ENCODE data around the gene DNM3.

Gene DNM3

DNA sequence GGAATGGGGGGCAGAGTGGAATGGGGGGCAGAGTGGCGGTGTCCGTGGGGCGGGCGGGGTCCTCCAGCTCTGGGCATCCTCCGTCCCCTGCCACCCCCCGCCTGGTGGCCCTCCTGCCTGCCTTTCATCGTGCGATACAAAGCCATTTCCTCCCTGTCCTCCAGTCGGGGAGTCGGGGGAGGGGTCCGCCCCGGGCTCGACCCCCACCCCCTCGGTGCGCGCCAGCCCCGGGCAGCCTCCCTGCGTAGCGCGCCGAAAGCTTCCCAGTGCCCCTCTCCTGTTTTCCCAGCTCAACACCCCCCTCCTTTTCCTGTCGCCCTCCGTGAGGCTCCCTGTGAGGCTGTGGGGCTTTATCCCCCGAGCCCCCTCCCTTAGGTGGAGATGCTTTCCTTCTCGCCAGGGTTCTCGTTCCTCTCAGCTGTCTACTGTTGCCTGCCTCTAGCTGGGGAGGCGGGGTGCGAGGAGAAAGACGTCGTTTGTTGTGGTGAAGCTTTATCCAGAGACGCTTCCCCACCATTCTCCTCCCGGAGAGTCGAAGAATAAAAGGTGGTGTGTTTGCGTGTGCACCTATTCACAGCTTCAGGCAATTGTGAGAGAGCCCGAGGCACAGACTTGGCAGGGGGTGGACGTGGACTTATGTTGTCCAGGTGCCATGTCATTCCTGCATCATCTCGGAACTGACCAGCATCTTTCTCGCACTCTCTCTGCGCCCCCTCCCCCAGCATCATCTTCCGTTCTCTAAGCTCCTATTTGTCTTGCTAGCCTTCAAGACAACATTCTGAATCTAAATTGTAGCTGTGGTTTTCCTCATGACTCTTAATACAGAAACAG is 848 bp downstream of the DNM3 start:
- Histone ChIP-seq H3K27me3 (ENCODE audit: insufficient read depth, poor library complexity, severe bottlenecking) (peaks cover 5% of the 10 kb centered on the region), H3K36me3 (ENCODE audit: low read depth) (no peaks in the 10 kb centered on the region), H3K4me3 (ENCODE audit: severe bottlenecking) (peak overlapping the region; percentile 55), H3K9me3 (ENCODE audit: severe bottlenecking) (no peaks in the 10 kb centered on the region), H3K4me1 (ENCODE audit: insufficient read depth, poor library complexity, severe bottlenecking) (no peaks in the 10 kb centered on the region), H3K27ac (ENCODE audit: poor library complexity, severe bottlenecking) (no peak overlapping the region)
- TF ChIP-seq, protein P1, sequence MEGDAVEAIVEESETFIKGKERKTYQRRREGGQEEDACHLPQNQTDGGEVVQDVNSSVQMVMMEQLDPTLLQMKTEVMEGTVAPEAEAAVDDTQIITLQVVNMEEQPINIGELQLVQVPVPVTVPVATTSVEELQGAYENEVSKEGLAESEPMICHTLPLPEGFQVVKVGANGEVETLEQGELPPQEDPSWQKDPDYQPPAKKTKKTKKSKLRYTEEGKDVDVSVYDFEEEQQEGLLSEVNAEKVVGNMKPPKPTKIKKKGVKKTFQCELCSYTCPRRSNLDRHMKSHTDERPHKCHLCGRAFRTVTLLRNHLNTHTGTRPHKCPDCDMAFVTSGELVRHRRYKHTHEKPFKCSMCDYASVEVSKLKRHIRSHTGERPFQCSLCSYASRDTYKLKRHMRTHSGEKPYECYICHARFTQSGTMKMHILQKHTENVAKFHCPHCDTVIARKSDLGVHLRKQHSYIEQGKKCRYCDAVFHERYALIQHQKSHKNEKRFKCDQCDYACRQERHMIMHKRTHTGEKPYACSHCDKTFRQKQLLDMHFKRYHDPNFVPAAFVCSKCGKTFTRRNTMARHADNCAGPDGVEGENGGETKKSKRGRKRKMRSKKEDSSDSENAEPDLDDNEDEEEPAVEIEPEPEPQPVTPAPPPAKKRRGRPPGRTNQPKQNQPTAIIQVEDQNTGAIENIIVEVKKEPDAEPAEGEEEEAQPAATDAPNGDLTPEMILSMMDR (IDR thresholded peaks at IDR 0.05; ENCODE audit: poor library complexity, severe bottlenecking): no peak
- DNase-seq (ENCODE audit: low spot score) (no peak), ATAC-seq (ENCODE audit: low read depth) (peak; percentile 11; the same call in 1 of the 3 replicates)

DNA sequence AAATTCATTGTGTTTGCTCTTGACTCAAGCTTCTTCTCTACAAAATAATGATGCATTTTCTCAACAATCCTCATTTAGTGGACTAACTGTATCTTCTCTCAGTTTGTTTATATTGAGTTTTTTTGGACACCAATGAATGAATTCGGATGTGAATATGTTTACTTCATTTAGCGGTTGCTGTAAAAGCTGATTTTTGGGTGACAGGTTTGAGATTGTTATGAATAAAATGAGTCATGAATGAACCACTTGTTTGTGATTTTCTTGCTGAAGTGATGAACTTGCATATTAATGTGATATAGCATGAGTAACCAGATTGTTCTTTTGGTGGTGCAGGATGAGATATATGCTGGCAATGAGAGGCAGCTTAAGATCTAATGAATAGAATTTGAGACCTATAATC is 3.1 kb downstream of the DNM3 start:
- no peak for ATAC-seq (ENCODE audit: low read depth)
- DNase-seq (ENCODE audit: low spot score): no peak
- Histone ChIP-seq H3K27me3 (ENCODE audit: insufficient read depth, poor library complexity, severe bottlenecking) (peaks cover 5% of the 10 kb centered on the region), H3K27ac (ENCODE audit: poor library complexity, severe bottlenecking) (no peak overlapping the region), H3K36me3 (ENCODE audit: low read depth) (no peaks in the 10 kb centered on the region), H3K9me3 (ENCODE audit: severe bottlenecking) (no peaks in the 10 kb centered on the region), H3K4me3 (ENCODE audit: severe bottlenecking) (no peak overlapping the region), H3K4me1 (ENCODE audit: insufficient read depth, poor library complexity, severe bottlenecking) (no peaks in the 10 kb centered on the region)
- TF ChIP-seq, protein P1 (IDR thresholded peaks at IDR 0.05; ENCODE audit: poor library complexity, severe bottlenecking): no peak

DNA sequence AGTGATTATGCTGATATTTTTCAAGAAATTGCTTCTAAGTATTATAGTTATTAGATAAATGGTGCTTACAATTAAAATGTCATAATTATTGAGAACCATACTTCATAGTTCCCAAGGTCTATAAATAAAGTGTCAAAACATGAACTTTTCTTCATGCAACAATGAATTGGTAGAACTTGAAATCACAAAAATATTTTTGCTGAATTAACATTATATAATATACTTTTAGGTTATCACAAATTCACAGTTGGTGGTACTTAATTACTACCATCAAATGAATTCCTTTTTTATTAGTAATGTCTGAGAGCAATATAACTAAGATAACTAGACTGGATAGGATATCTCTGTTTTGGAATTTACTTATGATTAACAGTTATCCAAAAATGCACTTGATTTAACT is 4.7 kb downstream of the DNM3 start:
- Histone ChIP-seq H3K4me1 (ENCODE audit: insufficient read depth, poor library complexity, severe bottlenecking) (no peaks in the 10 kb centered on the region), H3K36me3 (ENCODE audit: low read depth) (no peaks in the 10 kb centered on the region), H3K4me3 (ENCODE audit: severe bottlenecking) (no peak overlapping the region), H3K9me3 (ENCODE audit: severe bottlenecking) (no peaks in the 10 kb centered on the region), H3K27me3 (ENCODE audit: insufficient read depth, poor library complexity, severe bottlenecking) (peaks cover 5% of the 10 kb centered on the region), H3K27ac (ENCODE audit: poor library complexity, severe bottlenecking) (no peak overlapping the region)
- no peak for DNase-seq (ENCODE audit: low spot score)
- no peak for ATAC-seq (ENCODE audit: low read depth)
- TF ChIP-seq, protein P1 (IDR thresholded peaks at IDR 0.05; ENCODE audit: poor library complexity, severe bottlenecking): no peak

DNA sequence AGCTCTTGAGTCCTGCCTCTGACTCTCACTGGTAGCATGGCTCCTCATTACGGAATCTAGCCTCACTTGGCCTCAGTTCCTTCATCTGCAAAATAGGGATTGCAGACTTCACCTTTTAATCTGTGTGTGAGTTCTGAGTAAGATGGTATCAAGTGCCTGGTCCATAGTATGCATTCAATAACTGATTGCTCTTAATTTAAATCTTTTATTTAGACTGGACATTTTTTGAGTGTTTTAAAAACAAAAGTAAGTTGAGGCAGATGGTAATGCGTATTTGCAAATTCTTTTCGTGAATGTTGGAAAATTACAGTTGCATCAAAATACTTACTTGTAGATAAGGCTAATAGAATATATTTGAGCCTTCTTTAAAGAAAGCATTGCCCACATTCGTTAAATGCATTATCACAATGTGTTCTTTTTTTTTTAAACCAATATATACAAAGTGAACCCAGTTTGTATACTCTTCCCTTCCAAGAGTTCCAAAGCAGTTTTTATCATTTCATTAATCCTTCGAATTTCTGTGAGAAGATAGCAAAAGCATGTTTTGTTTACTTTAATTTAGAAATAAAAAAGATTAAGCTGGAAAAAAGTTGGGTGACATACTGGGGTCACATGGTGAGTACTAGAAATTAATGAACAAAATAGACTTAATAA is 8.1 kb downstream of the DNM3 start:
- Histone ChIP-seq H3K27ac (ENCODE audit: poor library complexity, severe bottlenecking) (no peak overlapping the region), H3K4me3 (ENCODE audit: severe bottlenecking) (no peak overlapping the region), H3K27me3 (ENCODE audit: insufficient read depth, poor library complexity, severe bottlenecking) (no peaks in the 10 kb centered on the region), H3K4me1 (ENCODE audit: insufficient read depth, poor library complexity, severe bottlenecking) (no peaks in the 10 kb centered on the region), H3K9me3 (ENCODE audit: severe bottlenecking) (no peaks in the 10 kb centered on the region), H3K36me3 (ENCODE audit: low read depth) (no peaks in the 10 kb centered on the region)
- TF ChIP-seq, protein P1 (IDR thresholded peaks at IDR 0.05; ENCODE audit: poor library complexity, severe bottlenecking): no peak
- no peak for DNase-seq (ENCODE audit: low spot score)
- no peak for ATAC-seq (ENCODE audit: low read depth)
